ENCODE measurements around the gene HEXB.
"Not testable (repeated sequence)": the region's sequence is repeated elsewhere in the genome, so short reads cannot be mapped to it uniquely, and the experiment has no call there.

GRCh38 chr5:74676466-74676865, 8.6 kb upstream of the HEXB start:
- TF ChIP-seq EP300 (IDR thresholded peaks at IDR 0.05; ENCODE audit: low read depth in 2 of 2, low read length in 2 of 2); EP300 (CRISPR knock-in tag; IDR thresholded peaks at IDR 0.05; ENCODE audit: borderline replicate concordance); ZNF101 (CRISPR knock-in tag; IDR thresholded peaks at IDR 0.05; ENCODE audit: borderline replicate concordance, low read depth); REST (IDR thresholded peaks at IDR 0.05; ENCODE audit: borderline replicate concordance in 1 of 2, low read depth in 1 of 2, low read length in 2 of 2); ATF2 (CRISPR knock-in tag; IDR thresholded peaks at IDR 0.05); FOXM1 (CRISPR knock-in tag; IDR thresholded peaks at IDR 0.05); RBM22 (optimal IDR thresholded peaks at IDR 0.05; ENCODE audit: low read length); ZNF646 (CRISPR knock-in tag; IDR thresholded peaks at IDR 0.05); JUND (CRISPR knock-in tag; IDR thresholded peaks at IDR 0.05); SAP130 (CRISPR knock-in tag; IDR thresholded peaks at IDR 0.05; ENCODE audit: low read depth); POLR2A (IDR thresholded peaks at IDR 0.05; ENCODE audit: insufficient read depth in 1 of 2, low read depth in 2 of 2, low read length in 2 of 2); ZBTB7A (CRISPR knock-in tag; IDR thresholded peaks at IDR 0.05); ARID2 (CRISPR knock-in tag; IDR thresholded peaks at IDR 0.05; ENCODE audit: borderline replicate concordance); POLR2AphosphoS5 (IDR thresholded peaks at IDR 0.05; ENCODE audit: low read depth, low read length); ZNF558 (CRISPR knock-in tag; IDR thresholded peaks at IDR 0.05; ENCODE audit: borderline replicate concordance): not testable (repeated sequence)

Data from HepG2 (cell line).